HCT116 (cell line): ENCODE measurements around the gene LRRC51. TPM values are rescaled to one million over a fixed set of nuclear protein-coding genes. Genes with fewer than 3 reads are reported as not detected.

Source experiments
- ATAC-seq: fragments of 200-7000 bp; cut with Tn5 transposase; 2 replicates; pipeline ENCODE4 v1.9.1; 2020; ENCODE audit warnings: mild to moderate bottlenecking, moderate library complexity
- BruUV-seq: library from RNA; stranded (reverse); fragments of 400-500 nt; replicated peaks from 2 replicates; lab custom pipeline; 2021; lab: Mats Ljungman, UMichigan
- CTCF ChIA-PET: fragments of 300-600 bp; sonication (Branson Sonifier 250); formaldehyde crosslinking; loops from one replicate; lab custom pipeline; 2021; ENCODE audit warnings: antibody characterized with exemption; lab: Charles Lee
- POLR2A ChIA-PET: fragments of 300-600, 350-600 bp; sonication (Branson Sonifier 250); formaldehyde crosslinking; loops from one replicate; lab custom pipeline; 2021; ENCODE audit warnings: antibody characterized with exemption; lab: Charles Lee
- RAD21 ChIA-PET, 2 experiments: fragments of 300-600 bp; sonication (Branson Sonifier 250); formaldehyde crosslinking; loops; one replicate each; lab custom pipeline; 2023; ENCODE audit warnings: low total read pairs in 2 of 2; ENCODE audit not compliant: uncharacterized antibody in 2 of 2, unreplicated experiment in 2 of 2, low non-redundant PET in 1 of 2; lab: Charles Lee
- DNase-seq: peaks from one replicate; pipeline ENCODE4 v3.0.0-alpha.2; 2010; ENCODE audit warnings: low read depth, low spot score
- H2AFZ ChIP-seq: fragments of 200-600 bp; shearing (Covaris generic), sonication (generic); 2 replicates; pipeline ENCODE4 v1.6.1; 2017; ENCODE audit warnings: low read depth, mixed run types, mixed read lengths, antibody characterized with exemption, low read length; ENCODE audit not compliant: poor library complexity, severe bottlenecking
- H3K27ac ChIP-seq: 2 replicates; pipeline ENCODE4 v1.5.1; 2012; ENCODE audit warnings: low read depth, low read length
- H3K27me3 ChIP-seq: fragments of 200-600 bp; sonication (generic); 2 replicates; pipeline ENCODE4 v1.6.1; 2016; ENCODE audit warnings: mixed run types, low read length, mixed read lengths; ENCODE audit not compliant: insufficient read depth
- H3K36me3 ChIP-seq, 2 experiments: fragments of 200-500 bp in 1 of 2; fragments of 200-600 bp in 1 of 2; sonication (Bioruptor generic) in 1 of 2; sonication (generic) in 1 of 2; 2 replicates each; pipeline versions ENCODE4 v1.5.1 to v1.6.1; 2014 to 2016; ENCODE audit warnings: low read length in 2 of 2, inconsistent platforms in 1 of 2, mixed read lengths in 1 of 2, mixed run types in 1 of 2; ENCODE audit not compliant: insufficient read depth in 2 of 2, control insufficient read depth in 1 of 2
- H3K4me1 ChIP-seq, 2 experiments: fragments of 200-600 bp in 1 of 2; sonication (generic) in 1 of 2; 2 replicates each; pipeline versions ENCODE4 v1.5.1 to v1.6.1; 2012 to 2017; ENCODE audit warnings: low read length in 2 of 2, inconsistent platforms in 1 of 2, mild to moderate bottlenecking in 1 of 2, mixed read lengths in 1 of 2, mixed run types in 1 of 2, moderate library complexity in 1 of 2; ENCODE audit not compliant: insufficient read depth in 2 of 2, control insufficient read depth in 1 of 2
- H3K4me2 ChIP-seq: fragments of 200-600 bp; sonication (generic); 2 replicates; pipeline ENCODE4 v1.6.1; 2017; ENCODE audit warnings: mixed run types, low read length, mixed read lengths
- H3K4me3 ChIP-seq, 2 experiments: fragments of 200-600 bp in 1 of 2; sonication (generic) in 1 of 2; replicated peaks in 1 of 2; 2 replicates each; pipeline ENCODE4 v1.5.1; 2011 to 2016; ENCODE audit warnings: low read length in 2 of 2, control low read depth in 1 of 2, low read depth in 1 of 2, mild to moderate bottlenecking in 1 of 2, mixed read lengths in 1 of 2, mixed run types in 1 of 2
- H3K79me2 ChIP-seq: fragments of 200-600 bp; sonication (generic); 2 replicates; pipeline ENCODE4 v1.6.1; 2017; ENCODE audit warnings: mild to moderate bottlenecking, mixed run types, low read length, moderate library complexity, mixed read lengths; ENCODE audit not compliant: insufficient read depth
- H3K9ac ChIP-seq: fragments of 200-600 bp; sonication (generic); 2 replicates; pipeline ENCODE4 v1.6.1; 2016; ENCODE audit warnings: low read length, mixed read lengths
- H3K9me2 ChIP-seq: fragments of 200-600 bp; sonication (generic), shearing (Covaris generic); 2 replicates; pipeline ENCODE4 v1.6.1; 2017; ENCODE audit warnings: mixed run types, mild to moderate bottlenecking, moderate library complexity; ENCODE audit not compliant: insufficient read depth
- H3K9me3 ChIP-seq, 2 experiments: fragments of 200-500 bp in 1 of 2; fragments of 200-600 bp in 1 of 2; sonication (Bioruptor generic) in 1 of 2; sonication (generic) in 1 of 2; 2 replicates each; pipeline ENCODE4 v1.6.1; 2014 to 2017; ENCODE audit warnings: low read length in 2 of 2, mixed read lengths in 2 of 2, inconsistent platforms in 1 of 2, low read depth in 1 of 2, mild to moderate bottlenecking in 1 of 2, mixed run types in 1 of 2, moderate library complexity in 1 of 2; ENCODE audit not compliant: control insufficient read depth in 1 of 2, insufficient read depth in 1 of 2
- H4K20me1 ChIP-seq: fragments of 200-600 bp; sonication (generic), shearing (Covaris generic); 2 replicates; pipeline ENCODE4 v1.6.1; 2017; ENCODE audit warnings: mixed run types, mild to moderate bottlenecking, moderate library complexity; ENCODE audit not compliant: insufficient read depth
- EGR1 ChIP-seq: IDR thresholded peaks from 2 replicates; pipeline ENCODE4 v1.6.1; 2012; ENCODE audit warnings: low read depth
- ELF1 ChIP-seq: IDR thresholded peaks from 2 replicates; pipeline ENCODE4 v1.6.1; 2012; ENCODE audit warnings: low read depth, borderline replicate concordance
- POLR2AphosphoS5 ChIP-seq: IDR thresholded peaks from 2 replicates; pipeline ENCODE4 v1.6.1; 2011; ENCODE audit warnings: mild to moderate bottlenecking, low read depth, low read length, moderate library complexity
- SP1 ChIP-seq: IDR thresholded peaks from 2 replicates; pipeline ENCODE4 v1.6.1; 2012; ENCODE audit warnings: low read depth
- YY1 ChIP-seq: IDR thresholded peaks from 2 replicates; pipeline ENCODE4 v1.6.1; 2011; ENCODE audit warnings: low read length, low read depth, moderate library complexity, mild to moderate bottlenecking; ENCODE audit not compliant: insufficient replicate concordance; ENCODE audit errors: extremely low read depth
- intact Hi-C: fragments of 100-400 bp; cut with micrococcal nuclease; formaldehyde crosslinking; loops from 2 replicates; pipeline ENCODE4 v1.10.0; 2022
- total RNA-seq: library from RNA; stranded (reverse); gene quantifications from one replicate; pipeline ENCODE4 v1.2.1, GENCODE V29; 2021; ENCODE audit not compliant: unreplicated experiment
- TF ChIP-seq, protein P1 (sequence below): IDR thresholded peaks from 2 replicates; pipeline ENCODE4 v1.6.1; 2012
- TF ChIP-seq, protein P2 (sequence below): IDR thresholded peaks from 2 replicates; pipeline ENCODE4 v1.6.1; 2012; ENCODE audit warnings: low read depth

The LRRC51 gene
- total RNA-seq, 1 experiment from 2014 or later: 10.8 TPM

DNA sequence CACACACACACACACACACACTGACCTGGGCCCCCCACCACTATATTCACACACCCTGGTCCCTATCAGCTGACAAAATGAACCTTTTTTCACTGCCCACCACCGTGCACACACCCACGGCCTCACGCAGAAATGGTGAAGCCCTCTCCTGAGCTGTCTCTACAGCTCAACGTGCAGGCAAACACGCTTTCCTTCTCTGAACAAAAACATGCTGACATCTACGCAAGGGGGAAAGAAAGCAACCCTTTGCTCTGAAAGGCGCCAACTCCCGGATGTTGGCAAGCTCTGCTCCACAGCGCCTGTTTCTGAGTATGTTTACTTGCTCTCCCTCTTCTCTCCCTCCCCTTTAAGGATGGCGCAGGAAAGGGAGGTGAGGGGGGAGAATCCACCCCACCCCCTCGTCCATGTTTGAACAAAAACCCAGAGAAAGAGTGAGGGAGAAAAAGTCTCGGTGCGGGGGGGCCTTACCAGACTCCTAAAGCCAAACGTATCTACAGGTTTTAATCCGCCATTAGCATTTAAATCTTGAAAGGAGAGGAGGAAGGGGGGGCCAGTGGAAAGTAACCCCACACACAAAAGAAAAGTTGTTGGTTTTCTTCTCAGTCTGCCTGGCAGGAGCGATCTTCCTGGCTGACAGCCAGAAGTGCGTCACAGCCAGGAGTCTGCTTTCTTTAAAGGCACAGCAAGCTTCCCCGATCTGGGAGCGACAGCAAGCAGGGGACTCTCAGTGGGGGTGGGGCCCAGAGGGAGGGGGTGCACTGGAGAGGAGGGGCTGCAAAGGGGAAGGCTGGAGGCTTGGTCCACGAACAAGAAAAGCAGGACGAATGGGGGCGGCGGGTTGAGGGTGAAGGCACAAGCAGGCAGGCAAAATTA lies 39.9 kb upstream of the LRRC51 start:
- H3K4me2 ChIP-seq: peak overlapping the region; percentile 81
- peak; percentile 65 for TF ChIP-seq EGR1
- TF ChIP-seq POLR2AphosphoS5: peak; percentile 43; the same call in 1 of the 2 replicates
- TF ChIP-seq YY1: peak; percentile 53
- TF ChIP-seq, protein P1, sequence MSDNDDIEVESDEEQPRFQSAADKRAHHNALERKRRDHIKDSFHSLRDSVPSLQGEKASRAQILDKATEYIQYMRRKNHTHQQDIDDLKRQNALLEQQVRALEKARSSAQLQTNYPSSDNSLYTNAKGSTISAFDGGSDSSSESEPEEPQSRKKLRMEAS: peak; percentile 47
- peak; percentile 66 for TF ChIP-seq SP1
- no peak for TF ChIP-seq ELF1
- TF ChIP-seq, protein P2, sequence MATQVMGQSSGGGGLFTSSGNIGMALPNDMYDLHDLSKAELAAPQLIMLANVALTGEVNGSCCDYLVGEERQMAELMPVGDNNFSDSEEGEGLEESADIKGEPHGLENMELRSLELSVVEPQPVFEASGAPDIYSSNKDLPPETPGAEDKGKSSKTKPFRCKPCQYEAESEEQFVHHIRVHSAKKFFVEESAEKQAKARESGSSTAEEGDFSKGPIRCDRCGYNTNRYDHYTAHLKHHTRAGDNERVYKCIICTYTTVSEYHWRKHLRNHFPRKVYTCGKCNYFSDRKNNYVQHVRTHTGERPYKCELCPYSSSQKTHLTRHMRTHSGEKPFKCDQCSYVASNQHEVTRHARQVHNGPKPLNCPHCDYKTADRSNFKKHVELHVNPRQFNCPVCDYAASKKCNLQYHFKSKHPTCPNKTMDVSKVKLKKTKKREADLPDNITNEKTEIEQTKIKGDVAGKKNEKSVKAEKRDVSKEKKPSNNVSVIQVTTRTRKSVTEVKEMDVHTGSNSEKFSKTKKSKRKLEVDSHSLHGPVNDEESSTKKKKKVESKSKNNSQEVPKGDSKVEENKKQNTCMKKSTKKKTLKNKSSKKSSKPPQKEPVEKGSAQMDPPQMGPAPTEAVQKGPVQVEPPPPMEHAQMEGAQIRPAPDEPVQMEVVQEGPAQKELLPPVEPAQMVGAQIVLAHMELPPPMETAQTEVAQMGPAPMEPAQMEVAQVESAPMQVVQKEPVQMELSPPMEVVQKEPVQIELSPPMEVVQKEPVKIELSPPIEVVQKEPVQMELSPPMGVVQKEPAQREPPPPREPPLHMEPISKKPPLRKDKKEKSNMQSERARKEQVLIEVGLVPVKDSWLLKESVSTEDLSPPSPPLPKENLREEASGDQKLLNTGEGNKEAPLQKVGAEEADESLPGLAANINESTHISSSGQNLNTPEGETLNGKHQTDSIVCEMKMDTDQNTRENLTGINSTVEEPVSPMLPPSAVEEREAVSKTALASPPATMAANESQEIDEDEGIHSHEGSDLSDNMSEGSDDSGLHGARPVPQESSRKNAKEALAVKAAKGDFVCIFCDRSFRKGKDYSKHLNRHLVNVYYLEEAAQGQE: no peak
- H3K4me3 ChIP-seq: peak overlapping the region; percentile 57 to 63
- H3K79me2 ChIP-seq: peaks cover 97% of the 10 kb centered on the region
- ATAC-seq: peak; percentile 67
- RAD21 ChIA-PET: no interaction called here
- peak overlapping the region; percentile 83 for H3K27ac ChIP-seq
- no peaks in the 10 kb centered on the region for H3K9me2 ChIP-seq
- POLR2A ChIA-PET: interaction anchor here (0.8 kb wide), 1 partner anchor 10 kb away, joined by 4 read pairs; no protein-coding TSS in a partner anchor
- no peaks in the 10 kb centered on the region for H3K27me3 ChIP-seq
- H3K9ac ChIP-seq: peak overlapping the region; percentile 63
- TSS peak; percentile 65 for BruUV-seq
- H3K9me3 ChIP-seq: no peaks in the 10 kb centered on the region
- H2AFZ ChIP-seq: no peak overlapping the region
- H3K4me1 ChIP-seq: peaks cover 24 to 53% of the 10 kb centered on the region in 2 experiments
- H4K20me1 ChIP-seq: no peaks in the 10 kb centered on the region
- DNase-seq: peak; percentile 72
- CTCF ChIA-PET: interaction anchor here (0.9 to 2.2 kb wide), 2 partner anchors 16 to 45 kb away, joined by 3 to 10 read pairs; no protein-coding TSS in a partner anchor
- intact Hi-C loops: loop anchor here (5.0 kb wide), 1 partner anchor 37 kb away; no protein-coding TSS in a partner anchor
- no peaks in the 10 kb centered on the region; a peak in 1 of 4 replicates for H3K36me3 ChIP-seq
